Upper lobe of right lung (tissue), 1 donor: Measurements from ENCODE around the gene BABAM2. TPM values are rescaled to one million over a fixed set of nuclear protein-coding genes. Genes with fewer than 3 reads are reported as not detected.
"Not testable (repeated sequence)": the region's sequence is repeated elsewhere in the genome, so short reads cannot be mapped to it uniquely, and the experiment has no call there.

Source experiments
- ATAC-seq: fragments of 200-7000 bp; cut with Tn5 transposase; one replicate; pipeline ENCODE4 v1.9.1; 2020; ENCODE audit warnings: mild to moderate bottlenecking, moderate library complexity
- DNase-seq: peaks from one replicate; pipeline ENCODE4 v3.0.0-alpha.2; 2020
- H3K27ac ChIP-seq: fragments of 200-600 bp; one replicate; pipeline ENCODE4 v1.8.0; 2022
- H3K27me3 ChIP-seq: fragments of 200-600 bp; one replicate; pipeline ENCODE4 v1.8.0; 2022; ENCODE audit warnings: mild to moderate bottlenecking
- H3K36me3 ChIP-seq: fragments of 200-600 bp; one replicate; pipeline ENCODE4 v1.8.0; 2022
- H3K4me1 ChIP-seq: fragments of 200-600 bp; one replicate; pipeline ENCODE4 v1.8.0; 2022
- H3K4me3 ChIP-seq: fragments of 200-600 bp; one replicate; pipeline ENCODE4 v1.8.0; 2022; ENCODE audit warnings: mild to moderate bottlenecking
- H3K9me3 ChIP-seq: fragments of 200-600 bp; one replicate; pipeline ENCODE4 v1.8.0; 2022
- intact Hi-C: fragments of 100-400 bp; cut with DNase I; formaldehyde crosslinking; loops from one replicate; pipeline ENCODE4 v1.11.0; 2022
- total RNA-seq: library from RNA; stranded (reverse); fragmentation: NEBNext Ultra II Directional; extraction: Animal tissue kit (Norgen Biotek cat#: 25700); gene quantifications from one replicate; pipeline ENCODE4 v1.2.1, GENCODE V29; 2021
- TF ChIP-seq, protein P1 (sequence below): fragments of 200-600 bp; IDR thresholded peaks from one replicate; pipeline ENCODE4 v1.8.0; 2022; ENCODE audit warnings: antibody characterized with exemption
- donor health status: DM: no; HTN: yes; CAD: no; lungs with severe emphysema.

BABAM2 gene
- total RNA-seq, 1 donor from 2014 or later, result 36.2 TPM

GRCh38 chr2:28366496-28367282, 476.2 kb downstream of the BABAM2 start:
- ATAC-seq, result peak; percentile 73
- Histone ChIP-seq H3K27me3 (no peaks in the 10 kb centered on the region), H3K27ac (no peak overlapping the region), H3K36me3 (no peaks in the 10 kb centered on the region), H3K4me1 (peaks cover 20% of the 10 kb centered on the region), H3K9me3 (no peaks in the 10 kb centered on the region), H3K4me3 (no peak overlapping the region)
- TF ChIP-seq, protein P1, sequence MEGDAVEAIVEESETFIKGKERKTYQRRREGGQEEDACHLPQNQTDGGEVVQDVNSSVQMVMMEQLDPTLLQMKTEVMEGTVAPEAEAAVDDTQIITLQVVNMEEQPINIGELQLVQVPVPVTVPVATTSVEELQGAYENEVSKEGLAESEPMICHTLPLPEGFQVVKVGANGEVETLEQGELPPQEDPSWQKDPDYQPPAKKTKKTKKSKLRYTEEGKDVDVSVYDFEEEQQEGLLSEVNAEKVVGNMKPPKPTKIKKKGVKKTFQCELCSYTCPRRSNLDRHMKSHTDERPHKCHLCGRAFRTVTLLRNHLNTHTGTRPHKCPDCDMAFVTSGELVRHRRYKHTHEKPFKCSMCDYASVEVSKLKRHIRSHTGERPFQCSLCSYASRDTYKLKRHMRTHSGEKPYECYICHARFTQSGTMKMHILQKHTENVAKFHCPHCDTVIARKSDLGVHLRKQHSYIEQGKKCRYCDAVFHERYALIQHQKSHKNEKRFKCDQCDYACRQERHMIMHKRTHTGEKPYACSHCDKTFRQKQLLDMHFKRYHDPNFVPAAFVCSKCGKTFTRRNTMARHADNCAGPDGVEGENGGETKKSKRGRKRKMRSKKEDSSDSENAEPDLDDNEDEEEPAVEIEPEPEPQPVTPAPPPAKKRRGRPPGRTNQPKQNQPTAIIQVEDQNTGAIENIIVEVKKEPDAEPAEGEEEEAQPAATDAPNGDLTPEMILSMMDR, result no peak
- DNase-seq, result no peak
- intact Hi-C loops, result no loop called here

- no peaks in the 10 kb centered on the region for H3K9me3 ChIP-seq
- no peaks in the 10 kb centered on the region for H3K36me3 ChIP-seq
- intact Hi-C loops, result no loop called here
- H3K27me3 ChIP-seq, result no peaks in the 10 kb centered on the region
- H3K4me1 ChIP-seq, result peaks cover 20% of the 10 kb centered on the region
- no peak for DNase-seq
- TF ChIP-seq, protein P1, result no peak
- no peak overlapping the region for H3K27ac ChIP-seq
- no peak overlapping the region for H3K4me3 ChIP-seq
- no peak for ATAC-seq
Measured at GRCh38 chr2:28367667-28368356, 477.3 kb downstream of the BABAM2 start.

GRCh38 chr2:28368357-28368798, 477.8 kb downstream of the BABAM2 start:
- DNase-seq, result no peak
- Histone ChIP-seq H3K27me3 (no peaks in the 10 kb centered on the region), H3K36me3 (no peaks in the 10 kb centered on the region), H3K9me3 (no peaks in the 10 kb centered on the region), H3K4me1 (peaks cover 20% of the 10 kb centered on the region), H3K27ac (no peak overlapping the region), H3K4me3 (no peak overlapping the region)
- TF ChIP-seq, protein P1, result no peak
- intact Hi-C loops, result no loop called here
- ATAC-seq, result no peak

- Histone ChIP-seq H3K4me3 (no peak overlapping the region), H3K36me3 (no peaks in the 10 kb centered on the region), H3K27ac (no peak overlapping the region), H3K27me3 (no peaks in the 10 kb centered on the region), H3K9me3 (no peaks in the 10 kb centered on the region), H3K4me1 (peaks cover 20% of the 10 kb centered on the region)
- TF ChIP-seq, protein P1, result no peak
- ATAC-seq (peak; percentile 16), DNase-seq (no peak)
- intact Hi-C loops, result no loop called here
Measured at GRCh38 chr2:28369358-28369757, 478.8 kb downstream of the BABAM2 start.

GRCh38 chr2:28370354-28370753, 479.8 kb downstream of the BABAM2 start:
- intact Hi-C loops, result no loop called here
- H3K4me3 ChIP-seq, result no peak overlapping the region
- no peaks in the 10 kb centered on the region for H3K9me3 ChIP-seq
- H3K27me3 ChIP-seq, result no peaks in the 10 kb centered on the region
- no peak overlapping the region for H3K27ac ChIP-seq
- TF ChIP-seq, protein P1, result no peak
- DNase-seq, result no peak
- no peaks in the 10 kb centered on the region for H3K36me3 ChIP-seq
- peaks cover 17% of the 10 kb centered on the region for H3K4me1 ChIP-seq
- no peak for ATAC-seq

DNA sequence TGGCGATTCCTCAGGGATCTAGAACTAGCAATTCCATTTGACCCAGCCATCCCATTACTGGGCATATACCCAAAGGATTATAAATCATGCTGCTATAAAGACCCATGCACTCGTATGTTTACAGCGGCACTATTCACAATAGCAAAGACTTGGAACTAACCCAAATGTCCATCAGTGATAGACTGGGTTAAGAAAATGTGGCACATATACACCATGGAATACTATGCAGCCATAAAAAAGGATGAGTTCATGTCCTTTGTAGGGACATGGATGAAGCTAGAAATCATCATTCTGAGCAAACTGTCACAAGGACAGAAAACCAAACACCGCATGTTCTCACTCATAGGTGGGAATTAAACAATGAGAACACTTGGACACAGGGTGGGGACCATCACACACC, 481.2 kb downstream of the BABAM2 start:
- H3K4me3 ChIP-seq, intact Hi-C loops, H3K27me3 ChIP-seq, H3K36me3 ChIP-seq, H3K9me3 ChIP-seq, ATAC-seq, H3K4me1 ChIP-seq, H3K27ac ChIP-seq, DNase-seq: not testable (repeated sequence)
